ENCODE measurements around the gene PER3.

Gene PER3

DNA sequence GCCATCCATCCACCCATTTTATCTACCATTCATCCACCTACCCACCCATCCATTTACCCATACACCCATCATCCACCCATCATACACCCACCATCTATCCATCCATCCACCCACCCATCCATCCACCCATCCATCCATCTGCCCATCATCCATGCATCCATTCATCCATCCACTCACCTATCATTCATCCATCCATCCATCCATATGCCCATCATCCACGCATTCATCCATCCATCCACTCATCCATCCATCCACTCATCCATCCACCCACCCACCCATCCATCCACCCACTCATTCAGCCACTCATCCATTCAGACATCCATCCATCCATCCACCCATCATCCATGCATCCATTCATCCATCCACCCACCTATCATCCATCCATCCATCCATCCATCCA is 100.7 kb downstream of the PER3 start:
- no peak for DNase-seq (ENCODE audit: low spot score)
- TF ChIP-seq, protein P1, sequence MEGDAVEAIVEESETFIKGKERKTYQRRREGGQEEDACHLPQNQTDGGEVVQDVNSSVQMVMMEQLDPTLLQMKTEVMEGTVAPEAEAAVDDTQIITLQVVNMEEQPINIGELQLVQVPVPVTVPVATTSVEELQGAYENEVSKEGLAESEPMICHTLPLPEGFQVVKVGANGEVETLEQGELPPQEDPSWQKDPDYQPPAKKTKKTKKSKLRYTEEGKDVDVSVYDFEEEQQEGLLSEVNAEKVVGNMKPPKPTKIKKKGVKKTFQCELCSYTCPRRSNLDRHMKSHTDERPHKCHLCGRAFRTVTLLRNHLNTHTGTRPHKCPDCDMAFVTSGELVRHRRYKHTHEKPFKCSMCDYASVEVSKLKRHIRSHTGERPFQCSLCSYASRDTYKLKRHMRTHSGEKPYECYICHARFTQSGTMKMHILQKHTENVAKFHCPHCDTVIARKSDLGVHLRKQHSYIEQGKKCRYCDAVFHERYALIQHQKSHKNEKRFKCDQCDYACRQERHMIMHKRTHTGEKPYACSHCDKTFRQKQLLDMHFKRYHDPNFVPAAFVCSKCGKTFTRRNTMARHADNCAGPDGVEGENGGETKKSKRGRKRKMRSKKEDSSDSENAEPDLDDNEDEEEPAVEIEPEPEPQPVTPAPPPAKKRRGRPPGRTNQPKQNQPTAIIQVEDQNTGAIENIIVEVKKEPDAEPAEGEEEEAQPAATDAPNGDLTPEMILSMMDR (IDR thresholded peaks at IDR 0.05; ENCODE audit: extremely low read depth, insufficient read depth, missing control alignments), result no peak
- in situ Hi-C loops (cut with MboI; ENCODE audit: low pct_unique_long_range_greater_than_20kb, low sequenced_read_pairs, unreplicated experiment), result no loop called here

DNA sequence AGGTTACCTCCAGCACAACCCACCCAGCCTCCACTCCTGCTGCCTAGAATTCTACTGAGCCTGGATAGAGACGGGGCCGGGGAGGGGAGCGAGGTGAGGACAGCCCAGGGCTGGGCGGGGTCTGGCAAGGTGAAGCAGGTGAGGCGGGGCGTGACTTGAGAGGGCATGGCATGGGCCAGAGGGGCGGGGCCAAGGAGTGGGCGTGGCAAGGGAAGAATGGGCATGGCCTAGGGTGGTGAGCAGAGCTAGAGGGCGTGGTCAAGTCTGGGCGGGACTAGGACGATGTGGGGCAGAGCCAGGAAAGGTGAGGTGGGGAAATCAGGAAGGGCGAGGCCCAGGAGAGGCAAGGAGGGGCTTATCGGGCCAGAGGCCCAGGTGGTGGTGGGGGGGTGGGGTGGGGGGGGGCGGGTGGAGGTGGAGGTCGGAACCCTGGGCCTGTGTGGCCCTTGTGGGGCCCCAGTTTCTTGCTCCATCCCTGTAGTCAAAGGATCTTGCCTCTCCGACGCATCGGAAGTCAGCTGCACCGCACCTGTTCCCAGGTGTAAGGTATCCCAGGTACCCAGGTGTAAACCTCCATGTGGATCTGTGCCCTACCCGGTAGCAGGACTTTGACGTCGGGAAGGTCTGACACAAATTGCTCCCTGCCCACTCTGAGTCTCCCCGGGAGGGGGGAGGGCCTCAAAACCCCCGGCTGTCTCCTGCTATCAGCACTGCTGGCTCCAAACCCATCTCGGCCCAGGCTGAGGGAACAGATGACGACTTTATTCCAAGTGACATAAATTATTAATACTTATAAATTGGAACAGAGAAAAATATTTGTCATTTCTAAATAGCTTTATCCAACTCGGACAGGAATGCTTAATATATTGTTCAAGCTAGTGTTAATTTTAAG is 101.7 kb downstream of the PER3 start:
- in situ Hi-C loops (cut with MboI; ENCODE audit: low pct_unique_long_range_greater_than_20kb, low sequenced_read_pairs, unreplicated experiment), result no loop called here
- no peak for DNase-seq (ENCODE audit: low spot score)
- TF ChIP-seq, protein P1 (IDR thresholded peaks at IDR 0.05; ENCODE audit: extremely low read depth, insufficient read depth, missing control alignments), result no peak

DNA sequence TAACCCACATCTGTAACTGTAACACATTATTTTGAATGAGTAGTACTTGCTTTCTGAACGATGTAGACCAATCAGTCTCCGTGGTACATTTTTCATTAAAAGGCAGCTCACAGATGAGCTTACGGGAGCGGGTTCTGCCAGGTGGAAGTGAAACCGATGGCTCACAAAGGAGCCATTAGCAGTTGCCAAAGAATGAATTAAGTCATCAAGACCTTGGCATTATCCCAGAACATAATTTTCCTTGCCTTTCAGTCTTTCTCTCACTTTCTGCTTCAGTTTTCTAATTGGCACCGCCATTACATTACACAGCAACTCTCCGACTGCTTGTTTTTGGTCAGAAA is 102.3 kb downstream of the PER3 start:
- in situ Hi-C loops (cut with MboI; ENCODE audit: low pct_unique_long_range_greater_than_20kb, low sequenced_read_pairs, unreplicated experiment), result no loop called here
- TF ChIP-seq, protein P1 (IDR thresholded peaks at IDR 0.05; ENCODE audit: extremely low read depth, insufficient read depth, missing control alignments), result no peak
- DNase-seq (ENCODE audit: low spot score), result no peak

DNA sequence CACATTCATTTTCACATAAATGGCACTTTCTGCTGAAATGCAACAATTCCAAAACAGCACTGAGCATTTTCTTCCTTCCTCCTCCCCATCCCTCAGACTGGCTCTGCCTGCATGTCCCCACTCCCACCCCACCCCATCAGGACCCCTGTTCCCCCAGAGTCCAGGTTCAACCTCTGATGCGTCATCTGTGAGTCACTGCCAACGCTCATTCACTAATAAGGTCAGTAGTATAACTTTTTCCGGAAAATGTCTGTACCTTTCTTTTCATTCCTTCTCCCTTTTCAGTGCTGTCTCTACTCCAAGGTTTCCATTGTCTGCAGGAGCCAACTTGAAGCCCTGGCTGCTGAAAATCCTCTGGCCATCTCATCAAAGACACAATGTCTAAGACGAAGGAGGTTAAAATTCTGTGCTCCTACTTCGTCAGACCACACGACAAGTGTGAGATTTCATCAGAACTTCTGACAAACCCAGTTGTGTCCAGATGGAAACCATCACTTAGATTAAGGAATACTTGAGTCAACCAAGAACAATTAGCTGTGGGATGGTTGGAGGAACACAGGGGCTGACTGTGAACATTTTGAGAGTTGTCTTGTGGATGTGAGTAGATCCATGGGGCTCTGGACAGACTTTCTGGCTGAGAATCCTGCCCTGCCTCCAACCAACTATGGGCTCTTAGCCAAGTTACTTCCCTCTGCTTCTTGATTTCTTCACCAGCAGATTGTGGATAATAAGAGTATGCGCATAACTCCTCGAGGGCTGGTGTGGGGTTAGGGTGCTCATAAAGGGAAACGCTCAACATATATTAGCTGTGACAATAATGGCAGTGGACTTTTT is 104.4 kb downstream of the PER3 start:
- DNase-seq (ENCODE audit: low spot score), result no peak
- in situ Hi-C loops (cut with MboI; ENCODE audit: low pct_unique_long_range_greater_than_20kb, low sequenced_read_pairs, unreplicated experiment), result no loop called here
- TF ChIP-seq, protein P1 (IDR thresholded peaks at IDR 0.05; ENCODE audit: extremely low read depth, insufficient read depth, missing control alignments), result no peak

DNA sequence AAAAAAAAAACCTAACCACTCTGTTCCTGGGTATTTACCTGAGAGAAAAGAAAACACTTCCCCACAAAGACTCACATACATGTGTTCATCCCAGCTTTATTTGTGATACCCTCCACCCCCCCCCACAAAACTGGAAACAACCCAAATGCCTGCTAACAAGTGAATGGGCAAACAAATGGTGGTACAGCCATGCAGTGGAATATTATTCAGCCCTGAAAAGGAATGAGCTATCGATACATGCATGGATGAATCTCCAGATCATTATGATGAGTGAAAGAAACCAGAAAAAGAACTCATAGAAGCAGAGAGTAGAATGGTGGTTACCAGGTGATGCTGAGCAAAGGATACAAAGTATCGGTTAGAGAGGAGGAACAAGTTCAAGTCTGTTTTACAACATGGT is 106.8 kb downstream of the PER3 start:
- DNase-seq (ENCODE audit: low spot score), result no peak
- in situ Hi-C loops (cut with MboI; ENCODE audit: low pct_unique_long_range_greater_than_20kb, low sequenced_read_pairs, unreplicated experiment), result no loop called here
- TF ChIP-seq, protein P1 (IDR thresholded peaks at IDR 0.05; ENCODE audit: extremely low read depth, insufficient read depth, missing control alignments), result no peak

DNA sequence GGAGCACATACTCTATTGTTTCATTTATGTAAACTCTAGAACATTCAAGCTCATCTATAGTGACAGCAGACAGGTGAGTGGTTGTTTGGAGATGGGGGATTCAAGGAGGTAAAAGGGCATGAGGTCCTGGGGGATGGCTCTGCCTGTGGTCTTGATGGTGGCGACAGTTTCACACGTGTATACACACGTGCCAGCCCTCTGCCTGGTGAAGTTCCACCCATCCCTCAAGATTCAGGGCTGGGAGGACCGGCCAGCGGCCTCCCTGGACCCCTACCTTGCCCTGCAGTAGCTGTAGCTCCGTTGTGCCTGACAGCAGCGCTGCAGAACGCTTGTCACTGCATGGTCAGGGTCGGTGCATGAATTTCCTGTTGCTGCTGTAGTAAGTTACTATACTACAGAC is 107.7 kb downstream of the PER3 start:
- TF ChIP-seq, protein P1 (IDR thresholded peaks at IDR 0.05; ENCODE audit: extremely low read depth, insufficient read depth, missing control alignments), result no peak
- in situ Hi-C loops (cut with MboI; ENCODE audit: low pct_unique_long_range_greater_than_20kb, low sequenced_read_pairs, unreplicated experiment), result no loop called here
- DNase-seq (ENCODE audit: low spot score), result no peak

Measured in GM13977 (cell line).